H1 (cell line): Measurements from ENCODE around the gene DAAM1. TPM values are rescaled to one million over a fixed set of nuclear protein-coding genes. Genes with fewer than 3 reads are reported as not detected.

ENCODE experiments used
- CTCF ChIA-PET: fragments of 300-600 bp; sonication (Branson Sonifier 250); formaldehyde crosslinking; loops from one replicate; lab custom pipeline; 2021; ENCODE audit not compliant: partially characterized antibody; lab: Charles Lee
- POLR2A ChIA-PET: fragments of 300-600 bp; sonication (Branson Sonifier 250); formaldehyde crosslinking; loops from one replicate; lab custom pipeline; 2021; ENCODE audit warnings: inconsistent platforms; ENCODE audit not compliant: partially characterized antibody; lab: Charles Lee
- DNase-seq, 2 experiments: peaks; one replicate each; pipeline versions ENCODE4 v3.0.0 to v3.0.0-alpha.2; 2010 to 2022; ENCODE audit warnings: low spot score in 2 of 2, low read depth in 1 of 2, mixed read lengths in 1 of 2
- FAIRE-seq: peaks from 2 replicates; lab custom pipeline; 2011; peaks lifted over from hg19 to GRCh38; lab: Jason Lieb, UNC
- H2AFZ ChIP-seq: 2 replicates; pipeline ENCODE4 v1.8.1; 2012; ENCODE audit warnings: low read length, inconsistent platforms
- H2AK5ac ChIP-seq: 2 replicates; pipeline ENCODE4 v1.6.1; 2013; ENCODE audit warnings: low read depth, low read length
- H2BK120ac ChIP-seq: replicated peaks from 2 replicates; pipeline ENCODE3; 2013; ENCODE audit warnings: low read depth, low read length, inconsistent platforms
- H2BK12ac ChIP-seq: 2 replicates; pipeline ENCODE4 v1.6.1; 2013; ENCODE audit warnings: low read depth, low read length
- H2BK15ac ChIP-seq: 2 replicates; pipeline ENCODE4 v1.6.1; 2013; ENCODE audit warnings: low read length
- H2BK20ac ChIP-seq: 2 replicates; pipeline ENCODE4 v1.6.1; 2013; ENCODE audit warnings: low read length
- H2BK5ac ChIP-seq: 2 replicates; pipeline ENCODE4 v1.6.1; 2013; ENCODE audit warnings: low read depth, low read length
- H3K14ac ChIP-seq: 2 replicates; pipeline ENCODE4 v1.6.1; 2013; ENCODE audit warnings: inconsistent platforms; ENCODE audit not compliant: insufficient read length
- H3K18ac ChIP-seq: 2 replicates; pipeline ENCODE4 v1.6.1; 2013; ENCODE audit warnings: low read length; ENCODE audit errors: extremely low read depth
- H3K23ac ChIP-seq: 2 replicates; pipeline ENCODE4 v1.6.1; 2013; ENCODE audit warnings: inconsistent platforms; ENCODE audit not compliant: insufficient read length
- H3K23me2 ChIP-seq: 2 replicates; pipeline ENCODE4 v1.6.1; 2013; ENCODE audit warnings: low read depth, low read length
- H3K27ac ChIP-seq: 2 replicates; pipeline ENCODE4 v1.6.1; 2011; ENCODE audit warnings: low read depth, low read length, inconsistent platforms
- H3K27me3 ChIP-seq, 4 experiments: replicated peaks in 1 of 4; 1 replicate in 1 of 4; 2 replicates in 3 of 4; pipeline versions ENCODE4 v1.6.1 to v1.8.1; 2011 to 2013; ENCODE audit warnings: low read length in 3 of 4, mild to moderate bottlenecking in 3 of 4, inconsistent platforms in 2 of 4, mixed read lengths in 2 of 4, moderate library complexity in 1 of 4; ENCODE audit not compliant: control insufficient read depth in 3 of 4, insufficient read depth in 3 of 4; ENCODE audit errors: extremely low read depth in 1 of 4
- H3K36me3 ChIP-seq, 4 experiments: 2 replicates each; pipeline versions ENCODE4 v1.6.1 to v1.8.1; 2011 to 2013; ENCODE audit warnings: mild to moderate bottlenecking in 4 of 4, low read length in 3 of 4, moderate library complexity in 2 of 4, control low read depth in 1 of 4, inconsistent platforms in 1 of 4; ENCODE audit not compliant: insufficient read depth in 4 of 4, control insufficient read depth in 2 of 4
- H3K4ac ChIP-seq: replicated peaks from 2 replicates; pipeline ENCODE3; 2013; ENCODE audit warnings: low read length, low read depth, mixed read lengths, inconsistent platforms; ENCODE audit not compliant: insufficient read length
- H3K4me1 ChIP-seq, 4 experiments: replicated peaks in 1 of 4; 1 replicate in 1 of 4; 2 replicates in 3 of 4; pipeline versions ENCODE4 v1.6.1 to v1.8.1; 2011 to 2013; ENCODE audit warnings: low read length in 3 of 4, inconsistent platforms in 2 of 4, mixed read lengths in 1 of 4; ENCODE audit not compliant: insufficient read depth in 4 of 4, control insufficient read depth in 3 of 4
- H3K4me2 ChIP-seq, 2 experiments: 2 replicates each; pipeline versions ENCODE4 v1.6.1 to v1.8.1; 2011 to 2013; ENCODE audit warnings: low read depth in 2 of 2, low read length in 2 of 2, control low read depth in 1 of 2, inconsistent platforms in 1 of 2, mild to moderate bottlenecking in 1 of 2; ENCODE audit not compliant: insufficient read depth in 1 of 2
- H3K4me3 ChIP-seq, 4 experiments: fragments of 200-600, 300-600 bp in 1 of 4; sonication (generic), shearing (Covaris generic), sonication (Bioruptor Twin) in 1 of 4; 2 replicates each; pipeline versions ENCODE4 v1.5.1 to v1.8.1; 2011 to 2016; ENCODE audit warnings: low read length in 4 of 4, low read depth in 3 of 4, control low read depth in 2 of 4, inconsistent platforms in 2 of 4, mild to moderate bottlenecking in 2 of 4, mixed read lengths in 1 of 4, moderate library complexity in 1 of 4; ENCODE audit not compliant: insufficient read depth in 2 of 4; ENCODE audit errors: extremely low read depth in 1 of 4
- H3K56ac ChIP-seq: replicated peaks from 2 replicates; pipeline ENCODE3; 2013; ENCODE audit warnings: low read depth, mild to moderate bottlenecking, mixed read lengths, low read length, inconsistent platforms; ENCODE audit not compliant: insufficient read length
- H3K79me1 ChIP-seq: 2 replicates; pipeline ENCODE4 v1.6.1; 2013; ENCODE audit warnings: low read depth, low read length, control low read depth
- H3K79me2 ChIP-seq, 2 experiments: 2 replicates each; pipeline versions ENCODE4 v1.6.1 to v1.8.1; 2012 to 2013; ENCODE audit warnings: low read length in 2 of 2, mild to moderate bottlenecking in 2 of 2, inconsistent platforms in 1 of 2; ENCODE audit not compliant: insufficient read depth in 2 of 2, control insufficient read depth in 1 of 2
- H3K9ac ChIP-seq, 4 experiments: replicated peaks in 1 of 4; 1 replicate in 1 of 4; 2 replicates in 3 of 4; pipeline versions ENCODE4 v1.6.1 to v1.8.1; 2011 to 2013; ENCODE audit warnings: low read depth in 3 of 4, low read length in 3 of 4, control low read depth in 2 of 4, mild to moderate bottlenecking in 2 of 4, moderate library complexity in 2 of 4, inconsistent platforms in 1 of 4; ENCODE audit errors: extremely low read depth in 1 of 4
- H3K9me3 ChIP-seq, 2 experiments: 2 replicates each; pipeline versions ENCODE4 v1.6.1 to v1.8.1; 2012 to 2013; ENCODE audit warnings: mild to moderate bottlenecking in 2 of 2, moderate library complexity in 2 of 2, control low read depth in 1 of 2, inconsistent platforms in 1 of 2, low read depth in 1 of 2, low read length in 1 of 2, mixed read lengths in 1 of 2; ENCODE audit not compliant: insufficient read depth in 2 of 2
- H4K20me1 ChIP-seq, 2 experiments: replicated peaks in 1 of 2; 2 replicates each; pipeline versions ENCODE3 to v1.8.1; 2011 to 2013; ENCODE audit warnings: inconsistent platforms in 2 of 2, low read length in 2 of 2, mild to moderate bottlenecking in 1 of 2; ENCODE audit not compliant: insufficient read depth in 2 of 2, control insufficient read depth in 1 of 2
- H4K5ac ChIP-seq: 2 replicates; pipeline ENCODE4 v1.6.1; 2013; ENCODE audit warnings: low read length, low read depth, mixed read lengths, inconsistent platforms; ENCODE audit not compliant: insufficient read length
- H4K8ac ChIP-seq: 2 replicates; pipeline ENCODE4 v1.8.0; 2013; ENCODE audit warnings: mild to moderate bottlenecking, moderate library complexity, low read length, inconsistent platforms; ENCODE audit not compliant: insufficient read depth; ENCODE audit errors: extremely low read depth
- H4K91ac ChIP-seq: replicated peaks from 2 replicates; pipeline ENCODE3; 2013; ENCODE audit warnings: low read length, mixed read lengths, inconsistent platforms; ENCODE audit not compliant: insufficient read length
- BRCA1 ChIP-seq: IDR thresholded peaks from 2 replicates; pipeline ENCODE4 v1.6.1; 2012; ENCODE audit warnings: low read depth, low read length, improper control_type of control experiment
- CBX8 ChIP-seq: fragments of 300-800, 300-1000 bp; sonication (generic); IDR thresholded peaks from 2 replicates; pipeline ENCODE4 v1.7.1; 2016; ENCODE audit warnings: low read depth, low read length, borderline replicate concordance
- CHD1 ChIP-seq: IDR thresholded peaks from 2 replicates; pipeline ENCODE4 v1.6.1; 2012; ENCODE audit warnings: low read depth, low read length, improper control_type of control experiment
- CREB1 ChIP-seq: IDR thresholded peaks from 2 replicates; pipeline ENCODE4 v1.6.1; 2012; ENCODE audit warnings: inconsistent platforms
- E2F6 ChIP-seq: IDR thresholded peaks from 2 replicates; pipeline ENCODE4 v1.6.1; 2012; ENCODE audit warnings: inconsistent platforms
- EP300 ChIP-seq, 2 experiments: IDR thresholded peaks; 1 replicate in 1 of 2; 2 replicates in 1 of 2; pipeline ENCODE4 v1.6.1; 2011 to 2012; ENCODE audit warnings: low read depth in 2 of 2, low read length in 2 of 2, mild to moderate bottlenecking in 2 of 2, borderline replicate concordance in 1 of 2, inconsistent platforms in 1 of 2, moderate library complexity in 1 of 2
- EZH2 ChIP-seq: fragments of 200-600 bp; sonication (generic); IDR thresholded peaks from 2 replicates; pipeline ENCODE4 v1.7.1; 2012; ENCODE audit warnings: low read depth, mild to moderate bottlenecking, moderate library complexity, low read length, inconsistent platforms; ENCODE audit not compliant: severe bottlenecking
- GTF2F1 ChIP-seq: IDR thresholded peaks from 2 replicates; pipeline ENCODE4 v1.6.1; 2012; ENCODE audit warnings: low read depth, low read length, improper control_type of control experiment, borderline replicate concordance
- NRF1 ChIP-seq: IDR thresholded peaks from 2 replicates; pipeline ENCODE4 v1.6.1; 2011; ENCODE audit warnings: mild to moderate bottlenecking, low read depth, low read length, improper control_type of control experiment
- POU5F1 ChIP-seq: IDR thresholded peaks from 2 replicates; pipeline ENCODE4 v1.6.1; 2011; ENCODE audit warnings: low read depth, mild to moderate bottlenecking, low read length, moderate library complexity
- RFX5 ChIP-seq: IDR thresholded peaks from 2 replicates; pipeline ENCODE4 v1.6.1; 2011; ENCODE audit warnings: low read depth, low read length, improper control_type of control experiment, borderline replicate concordance
- SP1 ChIP-seq: IDR thresholded peaks from 2 replicates; pipeline ENCODE4 v1.6.1; 2011; ENCODE audit warnings: low read depth, low read length
- TAF1 ChIP-seq: IDR thresholded peaks from 2 replicates; pipeline ENCODE4 v1.6.1; 2011; ENCODE audit warnings: mild to moderate bottlenecking, low read depth, low read length
- YY1 ChIP-seq: IDR thresholded peaks from 2 replicates; pipeline ENCODE4 v1.6.1; 2011; ENCODE audit warnings: low read depth, mild to moderate bottlenecking, low read length
- WGBS, 2 experiments: shearing (Covaris generic) in 1 of 2; methylation state at CpG; one replicate each; pipeline versions ENCODE4 v1.1.6 to v1.1.7; 2013 to 2015; ENCODE audit warnings: low lambda C conversion rate in 2 of 2, mixed read lengths in 2 of 2, inconsistent platforms in 1 of 2, low coverage in 1 of 2, missing lambda C conversion rate in 1 of 2; ENCODE audit not compliant: insufficient replicate concordance in 2 of 2, insufficient coverage in 1 of 2, insufficient read length in 1 of 2; ENCODE audit errors: extremely low coverage in 1 of 2, missing lambda C conversion rate in 1 of 2; 5-methylcytosine and 5-hydroxymethylcytosine counted together
- polyA plus RNA-seq, 7 experiments: library from polyadenylated mRNA; depleted of rRNA in 3 of 7; stranded (reverse) in 5 of 7; unstranded in 2 of 7; fragments of >200 nt in 5 of 7; fragments of 200-250 nt in 2 of 7; gene quantifications; 1 replicate in 5 of 7; 2 replicates in 1 of 7; 4 replicates in 1 of 7; pipeline versions ENCODE4 v1.2.1 to v1.2.3, GENCODE V29; 2011 to 2013; ENCODE audit warnings: missing spikeins in 2 of 7, mixed read lengths in 2 of 7
- total RNA-seq: library from RNA; stranded (reverse); fragmentation: NEBNext Ultra II Directional; extraction: Animal tissue kit (Norgen Biotek cat#: 25700); gene quantifications from 2 replicates; pipeline ENCODE4 v1.2.1, GENCODE V29; 2021

DAAM1 gene
- total and polyA plus RNA-seq, 2 of the 8 experiments (the other 6 are each of a cell fraction or from before 2014, with no cell fraction given), result 5.0 to 44.9 TPM

GRCh38 chr14:59278111-59278510, 89.6 kb downstream of the DAAM1 start:
- no peak overlapping the region for H3K27ac ChIP-seq
- H4K91ac ChIP-seq, result no peak overlapping the region
- no peaks in the 10 kb centered on the region for H3K79me1 ChIP-seq
- no peak overlapping the region for H2BK5ac ChIP-seq
- H3K56ac ChIP-seq, result no peak overlapping the region
- ChIA-PET POLR2A (no interaction called here), CTCF (interaction anchor here (3.5 kb wide), 1 partner anchor 15 kb away, joined by 15 read pairs; no protein-coding TSS in a partner anchor)
- H3K9ac ChIP-seq, result no peak overlapping the region
- no peak overlapping the region for H3K4ac ChIP-seq
- no peak overlapping the region for H3K23ac ChIP-seq
- H3K18ac ChIP-seq, result no peak overlapping the region
- no peak overlapping the region for H2BK120ac ChIP-seq
- H2AK5ac ChIP-seq, result no peak overlapping the region
- DNase-seq, result no peak
- no peaks in the 10 kb centered on the region for H3K27me3 ChIP-seq
- WGBS, 2 experiments, result 95% methylated on average over 2 of the region's 2 CpGs; no CpG with 5 or more reads in 1 of the 2 experiments
- no peak overlapping the region for H4K8ac ChIP-seq
- no peak overlapping the region for H2BK15ac ChIP-seq
- no peak overlapping the region for H4K5ac ChIP-seq
- no peak overlapping the region for H3K4me2 ChIP-seq
- no peak overlapping the region for H3K4me3 ChIP-seq
- TF ChIP-seq TAF1 (no peak), BRCA1 (no peak), CBX8 (no peak), SP1 (no peak), CREB1 (no peak), E2F6 (no peak), YY1 (no peak), NRF1 (no peak), RFX5 (no peak), POU5F1 (no peak), EP300 (IDR thresholded peaks at IDR 0.05; ENCODE audit: borderline replicate concordance in 1 of 2, low read depth in 2 of 2, low read length in 2 of 2) (no peak), CHD1 (no peak), GTF2F1 (no peak), EZH2 (no peak)
- H2BK20ac ChIP-seq, result no peak overlapping the region
- H4K20me1 ChIP-seq, result no peaks in the 10 kb centered on the region
- H2BK12ac ChIP-seq, result no peak overlapping the region
- no peaks in the 10 kb centered on the region for H3K9me3 ChIP-seq
- H2AFZ ChIP-seq, result no peak overlapping the region
- no peaks in the 10 kb centered on the region for H3K23me2 ChIP-seq
- H3K4me1 ChIP-seq, result no peaks in the 10 kb centered on the region
- no peak for FAIRE-seq
- no peaks in the 10 kb centered on the region for H3K79me2 ChIP-seq
- no peaks in the 10 kb centered on the region for H3K36me3 ChIP-seq
- H3K14ac ChIP-seq, result no peak overlapping the region
